Measurements from ENCODE around the gene ARHGAP22. TPM values are rescaled to one million over a fixed set of nuclear protein-coding genes. Genes with fewer than 3 reads are reported as not detected.

ARHGAP22 gene
- total RNA-seq, 3 donors from 2014 or later = 2.6 to 8.2 (median 4.8) TPM

GRCh38 chr10:48507494-48507893 lies 97.4 kb downstream of the ARHGAP22 start:
- Histone ChIP-seq H3K27me3 (no peaks in the 10 kb centered on the region), H3K27ac (no peak overlapping the region), H3K9me3 (no peaks in the 10 kb centered on the region), H3K4me1 (no peaks in the 10 kb centered on the region), H3K36me3 (no peaks in the 10 kb centered on the region), H3K4me3 (no peak overlapping the region)
- DNase-seq (ENCODE audit: low spot score in 2 of 2) = no peak
- no peak for TF ChIP-seq POLR2A (IDR thresholded peaks at IDR 0.05)
- no peak for TF ChIP-seq CTCF (IDR thresholded peaks at IDR 0.05)
- TF ChIP-seq POLR2AphosphoS5 (IDR thresholded peaks at IDR 0.05) = no peak
- intact Hi-C loops (cut with DNase I; ENCODE audit: low total_unique reads) = no loop called here

- H3K27me3 ChIP-seq = no peaks in the 10 kb centered on the region
- TF ChIP-seq CTCF (IDR thresholded peaks at IDR 0.05) (no peak), POLR2A (IDR thresholded peaks at IDR 0.05) (no peak), POLR2AphosphoS5 (IDR thresholded peaks at IDR 0.05) (no peak)
- H3K9me3 ChIP-seq = no peaks in the 10 kb centered on the region
- no peak for DNase-seq (ENCODE audit: low spot score in 2 of 2)
- no peak overlapping the region for H3K4me3 ChIP-seq
- H3K36me3 ChIP-seq = no peaks in the 10 kb centered on the region
- H3K27ac ChIP-seq = no peak overlapping the region
- intact Hi-C loops (cut with DNase I; ENCODE audit: low total_unique reads) = no loop called here
- no peaks in the 10 kb centered on the region for H3K4me1 ChIP-seq
These were observed 98.5 kb downstream of the ARHGAP22 start for GRCh38 chr10:48506147-48506917.

- no peak for DNase-seq (ENCODE audit: low spot score in 2 of 2)
- intact Hi-C loops (cut with DNase I; ENCODE audit: low total_unique reads) = no loop called here
- Histone ChIP-seq H3K27me3 (no peaks in the 10 kb centered on the region), H3K36me3 (no peaks in the 10 kb centered on the region), H3K4me1 (no peaks in the 10 kb centered on the region), H3K9me3 (no peaks in the 10 kb centered on the region), H3K4me3 (no peak overlapping the region), H3K27ac (no peak overlapping the region)
- TF ChIP-seq POLR2A (IDR thresholded peaks at IDR 0.05) (no peak), CTCF (IDR thresholded peaks at IDR 0.05) (no peak), POLR2AphosphoS5 (IDR thresholded peaks at IDR 0.05) (no peak)
These were observed 99.3 kb downstream of the ARHGAP22 start for GRCh38 chr10:48505394-48506112.

- Histone ChIP-seq H3K4me3 (no peak overlapping the region), H3K9me3 (no peaks in the 10 kb centered on the region), H3K27me3 (no peaks in the 10 kb centered on the region), H3K36me3 (no peaks in the 10 kb centered on the region), H3K4me1 (no peaks in the 10 kb centered on the region), H3K27ac (no peak overlapping the region)
- intact Hi-C loops (cut with DNase I; ENCODE audit: low total_unique reads) = no loop called here
- TF ChIP-seq CTCF (IDR thresholded peaks at IDR 0.05) (no peak), POLR2AphosphoS5 (IDR thresholded peaks at IDR 0.05) (no peak), POLR2A (IDR thresholded peaks at IDR 0.05) (no peak)
- no peak for DNase-seq (ENCODE audit: low spot score in 2 of 2)
These were observed 100.6 kb downstream of the ARHGAP22 start for GRCh38 chr10:48504141-48504885.
